Sigmoid colon (tissue), 7 donors: ENCODE measurements around the gene MFSD6L. TPM values are rescaled to one million over a fixed set of nuclear protein-coding genes. Genes with fewer than 3 reads are reported as not detected.

Experiments used
- DNase-seq: peaks from one replicate; pipeline ENCODE4 v3.0.0-alpha.2; 2019
- H3K27ac ChIP-seq, 4 donors: fragments of 200-600 bp; sonication (generic); one replicate each; pipeline ENCODE4 v1.5.1; 2016 to 2019; ENCODE audit warnings: mild to moderate bottlenecking in 1 of 4
- H3K27me3 ChIP-seq, 3 donors: fragments of 200-600 bp; sonication (generic); one replicate each; pipeline ENCODE4 v1.5.1; 2019; ENCODE audit warnings: mild to moderate bottlenecking in 1 of 3
- H3K36me3 ChIP-seq, 4 donors: fragments of 200-600 bp; sonication (generic); one replicate each; pipeline ENCODE4 v1.5.1; 2016 to 2019
- H3K4me1 ChIP-seq, 4 donors: fragments of 200-600 bp; sonication (generic); one replicate each; pipeline ENCODE4 v1.5.1; 2017 to 2019
- H3K4me3 ChIP-seq, 4 donors: fragments of 200-600 bp; sonication (generic); one replicate each; pipeline ENCODE4 v1.5.1; 2017 to 2019; ENCODE audit warnings: mild to moderate bottlenecking in 2 of 4, moderate library complexity in 1 of 4
- H3K9me3 ChIP-seq, 4 donors: fragments of 200-600 bp in 3 of 4; sonication (generic) in 3 of 4; one replicate each; pipeline versions ENCODE4 v1.5.1 to v1.6.1; 2013 to 2019
- EP300 ChIP-seq, 4 donors: sonication (generic); formaldehyde crosslinking; IDR thresholded peaks; one replicate each; pipeline ENCODE4 v1.6.1; 2017; ENCODE audit warnings: antibody characterized with exemption in 4 of 4
- POLR2A ChIP-seq, 2 donors: fragments of 450-650 bp; IDR thresholded peaks; one replicate each; pipeline ENCODE4 v1.6.1; 2016; ENCODE audit warnings: antibody characterized with exemption in 2 of 2, mild to moderate bottlenecking in 2 of 2, moderate library complexity in 2 of 2
- POLR2AphosphoS5 ChIP-seq, 4 donors: sonication (generic); formaldehyde crosslinking; IDR thresholded peaks; one replicate each; pipeline ENCODE4 v1.6.1; 2017; ENCODE audit warnings: antibody characterized with exemption in 4 of 4
- WGBS, 2 donors: extraction: QIAGEN DNeasy Blood & Tissue Kit; methylation state at CpG; one replicate each; pipeline ENCODE4 v1.1.7; 2013; 5-methylcytosine and 5-hydroxymethylcytosine counted together
- intact Hi-C: fragments of 100-400 bp; cut with DNase I; formaldehyde crosslinking; loops from one replicate; pipeline ENCODE4 v1.15.1; 2023
- polyA plus RNA-seq, 3 donors: library from polyadenylated mRNA; stranded (reverse); fragments of 200-250 nt; gene quantifications; one replicate each; pipeline ENCODE4 v1.2.3, GENCODE V29; 2013
- total RNA-seq, 4 donors: library from RNA; depleted of rRNA; stranded (reverse); fragments of >200 nt; gene quantifications; one replicate each; pipeline ENCODE4 v1.1.0, GENCODE V29; 2016
- TF ChIP-seq, protein P1 (sequence below), 4 experiments: fragments of 450-650 bp in 3 of 4; fragments of 200-600 bp in 1 of 4; IDR thresholded peaks; one replicate each; pipeline ENCODE4 v1.5.1; 2016 to 2019; ENCODE audit warnings: antibody characterized with exemption in 4 of 4, mild to moderate bottlenecking in 3 of 4, moderate library complexity in 2 of 4
- donor health status: healthy with polysubstance abuse.
- donor health status: Bipolar disorder and iron deficiency.
- donor health status: healthy.

MFSD6L gene
- total and polyA plus RNA-seq, 7 donors: 0.69 to 4.9 (median 1.2) TPM; not detected in 4

DNA sequence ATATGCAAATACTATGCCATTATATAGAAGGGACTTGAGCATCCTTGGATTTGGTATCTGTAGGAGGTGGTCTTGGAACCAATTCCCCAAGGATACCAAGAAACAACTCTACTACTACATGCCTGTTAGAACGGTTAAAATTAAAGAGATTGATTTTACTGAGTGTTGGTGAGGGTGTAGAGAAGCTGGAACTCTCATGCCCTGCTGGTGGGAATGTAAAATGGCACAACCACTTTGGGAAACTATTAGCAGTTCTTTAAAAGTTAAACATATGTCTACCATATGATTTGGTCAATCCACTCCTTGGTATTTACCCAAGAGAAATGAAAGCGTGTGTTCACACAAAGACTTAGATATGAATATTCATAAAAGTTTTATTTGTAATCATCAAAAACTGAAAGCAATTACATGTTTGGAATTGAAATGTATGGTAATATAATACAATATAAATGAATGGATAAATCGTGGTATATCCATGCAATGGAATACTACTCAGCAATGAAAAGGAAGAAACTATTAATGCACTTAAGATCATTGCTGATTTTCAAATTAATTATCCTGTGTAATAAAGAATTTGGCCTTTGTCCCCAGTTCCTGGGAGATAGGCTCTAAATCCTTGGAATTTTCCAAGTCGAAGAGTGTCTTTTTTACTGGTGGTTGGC is 7.8 kb downstream of the MFSD6L start:
- intact Hi-C loops: no loop called here
- Histone ChIP-seq H3K27ac (no peak overlapping the region), H3K9me3 (peaks cover 0 to 5% (median 0%) of the 10 kb centered on the region in 4 donors), H3K27me3 (no peaks in the 10 kb centered on the region), H3K36me3 (no peaks in the 10 kb centered on the region), H3K4me1 (no peaks in the 10 kb centered on the region), H3K4me3 (no peak overlapping the region)
- WGBS, 2 donors: 88 to 91% methylated on average over 4 of the region's 4 CpGs
- TF ChIP-seq POLR2A (IDR thresholded peaks at IDR 0.05): no peak
- no peak for TF ChIP-seq EP300 (IDR thresholded peaks at IDR 0.05)
- TF ChIP-seq, protein P1, sequence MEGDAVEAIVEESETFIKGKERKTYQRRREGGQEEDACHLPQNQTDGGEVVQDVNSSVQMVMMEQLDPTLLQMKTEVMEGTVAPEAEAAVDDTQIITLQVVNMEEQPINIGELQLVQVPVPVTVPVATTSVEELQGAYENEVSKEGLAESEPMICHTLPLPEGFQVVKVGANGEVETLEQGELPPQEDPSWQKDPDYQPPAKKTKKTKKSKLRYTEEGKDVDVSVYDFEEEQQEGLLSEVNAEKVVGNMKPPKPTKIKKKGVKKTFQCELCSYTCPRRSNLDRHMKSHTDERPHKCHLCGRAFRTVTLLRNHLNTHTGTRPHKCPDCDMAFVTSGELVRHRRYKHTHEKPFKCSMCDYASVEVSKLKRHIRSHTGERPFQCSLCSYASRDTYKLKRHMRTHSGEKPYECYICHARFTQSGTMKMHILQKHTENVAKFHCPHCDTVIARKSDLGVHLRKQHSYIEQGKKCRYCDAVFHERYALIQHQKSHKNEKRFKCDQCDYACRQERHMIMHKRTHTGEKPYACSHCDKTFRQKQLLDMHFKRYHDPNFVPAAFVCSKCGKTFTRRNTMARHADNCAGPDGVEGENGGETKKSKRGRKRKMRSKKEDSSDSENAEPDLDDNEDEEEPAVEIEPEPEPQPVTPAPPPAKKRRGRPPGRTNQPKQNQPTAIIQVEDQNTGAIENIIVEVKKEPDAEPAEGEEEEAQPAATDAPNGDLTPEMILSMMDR (IDR thresholded peaks at IDR 0.05): no peak
- TF ChIP-seq POLR2AphosphoS5 (IDR thresholded peaks at IDR 0.05): no peak
- no peak for DNase-seq

GRCh38 chr17:8789743-8790142 is 9.4 kb downstream of the MFSD6L start:
- WGBS, 2 donors: 41 to 64% methylated on average over 10 of the region's 10 CpGs
- Histone ChIP-seq H3K4me3 (no peak overlapping the region), H3K27me3 (no peaks in the 10 kb centered on the region), H3K4me1 (no peaks in the 10 kb centered on the region), H3K9me3 (peaks cover 0 to 5% (median 0%) of the 10 kb centered on the region in 4 donors), H3K36me3 (no peaks in the 10 kb centered on the region), H3K27ac (no peak overlapping the region)
- TF ChIP-seq, protein P1 (IDR thresholded peaks at IDR 0.05): no peak
- TF ChIP-seq POLR2A (IDR thresholded peaks at IDR 0.05) (no peak), EP300 (IDR thresholded peaks at IDR 0.05) (no peak), POLR2AphosphoS5 (IDR thresholded peaks at IDR 0.05) (no peak)
- DNase-seq: no peak
- intact Hi-C loops: no loop called here

- Histone ChIP-seq H3K27me3 (no peaks in the 10 kb centered on the region), H3K36me3 (no peaks in the 10 kb centered on the region), H3K9me3 (peaks cover 0 to 5% (median 0%) of the 10 kb centered on the region in 4 donors), H3K27ac (no peak overlapping the region), H3K4me1 (no peaks in the 10 kb centered on the region), H3K4me3 (no peak overlapping the region)
- intact Hi-C loops: no loop called here
- TF ChIP-seq POLR2A (IDR thresholded peaks at IDR 0.05) (no peak), POLR2AphosphoS5 (IDR thresholded peaks at IDR 0.05) (no peak), EP300 (IDR thresholded peaks at IDR 0.05) (no peak)
- TF ChIP-seq, protein P1 (IDR thresholded peaks at IDR 0.05): no peak
- 27 to 63% methylated on average over 2 of the region's 2 CpGs for WGBS, 2 donors
- DNase-seq: no peak
These were observed 10.2 kb downstream of the MFSD6L start for GRCh38 chr17:8788998-8789397.

GRCh38 chr17:8785547-8786413 is 13.4 kb downstream of the MFSD6L start:
- DNase-seq: peak; percentile 78
- Histone ChIP-seq H3K27ac (no peak overlapping the region), H3K9me3 (no peaks in the 10 kb centered on the region), H3K4me3 (no peak overlapping the region), H3K4me1 (no peaks in the 10 kb centered on the region), H3K27me3 (no peaks in the 10 kb centered on the region), H3K36me3 (no peaks in the 10 kb centered on the region)
- WGBS, 2 donors: 27 to 33% methylated on average over 19 of the region's 19 CpGs
- TF ChIP-seq POLR2AphosphoS5 (IDR thresholded peaks at IDR 0.05): no peak
- TF ChIP-seq, protein P1 (IDR thresholded peaks at IDR 0.05): peak in 3 of 4 experiments; percentile 47 to 71 (median 50)
- intact Hi-C loops: loop anchor here (2.0 kb wide), 1 partner anchor 375 kb away; no protein-coding TSS in a partner anchor
